ENCODE results near the gene WSCD2. TPM values are rescaled to one million over a fixed set of nuclear protein-coding genes. Genes with fewer than 3 reads are reported as not detected.

WSCD2 gene
- total RNA-seq, 1 donor from 2014 or later: not detected

DNA sequence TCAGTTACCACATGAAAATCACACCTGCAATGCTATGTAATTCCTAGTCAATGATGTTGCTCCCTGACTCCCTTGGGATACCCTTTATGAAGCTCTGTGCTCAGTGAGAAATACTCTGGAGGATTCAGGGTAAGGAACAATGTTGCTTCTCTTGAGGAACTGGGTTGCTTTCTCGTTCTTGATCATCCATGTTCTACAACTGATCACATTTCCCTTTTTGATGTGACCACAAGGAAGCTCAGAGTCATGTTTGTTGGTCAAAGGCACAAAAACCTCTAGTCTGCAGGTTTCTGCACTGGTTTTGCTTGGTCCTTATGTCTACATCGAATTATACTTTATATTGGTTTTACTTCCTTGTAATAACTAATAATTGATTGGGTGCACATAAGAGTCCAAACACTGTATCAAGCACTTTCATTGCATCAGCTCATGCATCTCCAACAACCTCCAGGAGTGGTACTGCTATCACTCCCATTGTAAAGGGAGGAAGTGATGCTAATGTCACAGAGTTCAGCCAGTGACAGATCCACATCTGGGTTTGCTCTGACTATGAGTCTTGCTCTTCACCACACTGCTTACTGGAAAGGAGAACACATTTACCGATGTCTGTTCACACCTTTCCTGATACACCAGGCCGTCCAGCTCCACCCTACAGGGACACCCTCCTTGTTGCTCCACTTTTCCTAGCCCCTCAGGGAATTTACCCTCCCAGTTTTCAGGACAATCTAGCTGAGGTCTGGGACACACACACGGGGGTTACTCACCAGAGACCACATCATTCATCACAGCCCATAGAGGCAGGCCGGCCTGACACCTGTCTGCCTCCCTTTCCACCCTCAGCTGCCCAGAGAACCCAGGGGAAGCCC is 169.0 kb downstream of the WSCD2 start:
- intact Hi-C loops (cut with micrococcal nuclease): no loop called here

DNA sequence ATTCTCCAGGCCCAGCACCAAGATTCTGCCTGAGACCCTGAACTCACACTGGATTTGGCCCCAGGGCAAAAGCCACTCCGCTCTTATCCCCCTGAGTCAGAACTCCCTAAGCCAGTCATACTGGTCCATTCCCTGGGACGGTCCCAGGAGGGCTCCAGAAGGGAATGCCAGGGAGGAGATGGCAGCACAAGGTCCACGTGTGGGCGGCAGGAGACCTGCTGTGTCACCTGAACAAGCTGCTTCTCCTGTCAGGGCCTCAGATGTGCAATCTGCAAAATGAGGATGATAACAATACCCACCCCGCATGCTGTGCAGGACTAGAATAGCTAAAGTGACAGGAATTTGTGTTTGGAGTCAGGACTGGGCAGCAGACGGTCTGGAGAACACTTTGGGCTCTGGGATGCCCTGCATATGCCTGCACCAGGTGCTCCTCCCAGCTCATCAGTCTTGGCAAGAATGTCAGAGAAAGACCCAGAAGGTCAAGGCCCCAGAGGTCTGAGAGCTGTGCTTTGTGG is 169.7 kb downstream of the WSCD2 start:
- intact Hi-C loops (cut with micrococcal nuclease): no loop called here

DNA sequence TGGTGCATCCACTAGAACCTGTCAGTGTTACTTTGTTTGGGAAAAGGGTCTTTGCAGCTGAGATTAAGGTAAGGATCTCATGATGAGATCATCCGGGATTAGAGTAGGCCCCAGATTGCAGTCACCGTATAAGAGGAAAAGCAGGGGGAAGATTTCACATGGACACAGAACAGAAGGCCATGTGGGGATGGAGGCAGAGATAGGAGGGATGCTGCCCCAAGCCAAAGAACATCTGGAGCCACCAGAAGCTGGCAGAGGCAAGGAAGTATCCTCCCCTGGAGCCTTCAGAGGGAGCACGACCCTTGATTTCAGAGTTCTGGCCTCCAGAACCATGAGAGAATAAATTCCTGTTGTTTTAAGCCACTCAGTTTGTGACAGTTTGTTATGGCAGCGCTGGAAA is 170.4 kb downstream of the WSCD2 start:
- intact Hi-C loops (cut with micrococcal nuclease): no loop called here

Other genes starting within 250 kb of the WSCD2 start
- gene CMKLR1, start 210.0 kb downstream of the WSCD2 start, total RNA-seq: not detected in 2 replicates

All from T-helper 2 cell treated with Interferon-gamma antibody and Interleukin-4, amounts not matched to agents 100 ng/mL and 5 ng/mL, for 36 hours (primary cell).